HG03378 (cell line): ENCODE data around the gene CFHR2.
"Not testable (repeated sequence)": the region's sequence is repeated elsewhere in the genome, so short reads cannot be mapped to it uniquely, and the experiment has no call there.

Experiments used
- ATAC-seq: cut with Tn5 transposase; IDR thresholded peaks from one replicate; pipeline ENCODE4 v1.9.1; 2021; ENCODE audit warnings: mild to moderate bottlenecking, moderate library complexity; ENCODE audit not compliant: unreplicated experiment

The CFHR2 gene

DNA sequence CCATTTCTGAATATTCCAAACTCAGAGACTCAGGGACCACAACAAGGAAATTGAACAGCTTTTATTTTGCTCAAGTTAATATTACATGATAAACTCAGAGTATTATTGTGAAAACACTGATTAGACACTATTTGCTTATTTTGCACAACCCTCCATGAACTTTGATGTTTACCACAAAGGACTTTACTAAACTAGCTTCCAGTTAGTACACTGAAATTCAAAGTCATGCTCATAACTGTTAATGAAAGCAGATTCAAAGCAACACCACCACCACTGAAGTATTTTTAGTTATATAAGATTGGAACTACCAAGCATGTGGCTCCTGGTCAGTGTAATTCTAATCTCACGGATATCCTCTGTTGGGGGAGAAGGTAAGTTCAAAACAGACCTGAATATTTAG, at the start of gene CFHR2:
CFHR2 (plus strand) TSS at position 171 of the 400 bp plus-strand sequence; CDS start at position 314, 143 bp downstream.
- ATAC-seq = not testable (repeated sequence)

DNA sequence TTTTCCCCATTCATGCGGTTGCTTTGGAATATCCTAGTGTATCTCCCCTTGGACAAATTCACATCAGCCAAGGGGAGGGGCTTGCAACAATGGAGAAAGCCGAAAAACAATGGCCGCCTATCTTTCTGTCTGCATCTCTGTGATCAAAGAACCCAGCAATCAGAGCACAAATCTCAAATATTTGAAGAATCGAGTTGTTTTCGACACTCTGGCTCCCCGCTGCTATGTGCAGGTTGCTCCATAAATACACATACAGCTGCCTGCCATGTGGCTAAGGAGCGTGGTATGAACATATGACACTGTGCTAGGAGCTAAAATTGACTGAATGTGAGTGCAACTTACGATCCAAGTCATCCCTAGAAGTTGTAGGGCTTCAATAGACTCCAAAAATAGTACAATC, 47.2 kb upstream of the CFHR2 start:
- ATAC-seq = no peak

DNA sequence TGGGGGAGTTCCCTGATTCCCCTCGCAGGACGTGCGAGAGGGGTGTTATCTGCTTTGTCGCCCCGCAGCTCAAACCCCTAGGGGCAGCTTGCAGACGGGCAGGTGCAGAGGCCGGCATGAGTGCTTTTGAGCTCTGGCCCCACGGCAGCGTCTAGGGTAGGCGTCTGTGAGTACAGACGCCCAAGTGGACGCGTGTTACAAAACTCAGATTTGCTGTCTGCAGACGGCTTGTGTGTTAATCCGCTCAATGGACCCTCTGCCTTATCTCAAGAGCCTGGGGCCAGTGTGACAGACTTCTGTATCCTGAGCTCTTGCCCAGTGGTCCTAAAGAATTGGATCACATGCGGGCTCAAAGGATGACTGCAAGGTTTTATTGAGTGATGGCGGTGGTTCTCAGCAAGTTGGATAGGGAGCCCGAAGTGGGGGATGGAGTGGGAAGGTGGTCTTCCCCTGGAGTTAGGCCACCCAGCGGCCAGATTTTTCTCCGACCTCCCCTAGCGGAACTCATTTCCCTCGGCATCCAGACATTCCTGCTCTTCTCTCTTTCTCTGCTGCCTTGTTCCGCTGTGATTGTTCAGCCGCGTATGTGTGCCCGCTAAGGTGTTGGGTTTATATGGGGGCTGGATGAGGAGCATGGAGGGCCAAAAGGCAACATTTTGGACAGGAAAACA, 46.2 kb upstream of the CFHR2 start:
- ATAC-seq = no peak

DNA sequence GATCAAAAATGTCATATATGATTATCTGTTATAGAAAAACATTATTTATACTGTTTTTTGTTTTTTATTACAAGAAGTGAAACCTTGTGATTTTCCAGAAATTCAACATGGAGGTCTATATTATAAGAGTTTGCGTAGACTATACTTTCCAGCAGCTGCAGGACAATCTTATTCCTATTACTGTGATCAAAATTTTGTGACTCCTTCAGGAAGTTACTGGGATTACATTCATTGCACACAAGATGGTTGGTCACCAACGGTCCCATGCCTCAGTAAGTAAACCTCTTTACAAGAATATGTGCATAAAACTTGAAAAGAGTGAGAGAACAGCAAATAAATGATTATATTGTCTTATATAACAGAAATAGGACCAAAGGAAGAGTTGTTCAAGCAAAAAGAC, 41.2 kb upstream of the CFHR2 start:
- no peak for ATAC-seq

DNA sequence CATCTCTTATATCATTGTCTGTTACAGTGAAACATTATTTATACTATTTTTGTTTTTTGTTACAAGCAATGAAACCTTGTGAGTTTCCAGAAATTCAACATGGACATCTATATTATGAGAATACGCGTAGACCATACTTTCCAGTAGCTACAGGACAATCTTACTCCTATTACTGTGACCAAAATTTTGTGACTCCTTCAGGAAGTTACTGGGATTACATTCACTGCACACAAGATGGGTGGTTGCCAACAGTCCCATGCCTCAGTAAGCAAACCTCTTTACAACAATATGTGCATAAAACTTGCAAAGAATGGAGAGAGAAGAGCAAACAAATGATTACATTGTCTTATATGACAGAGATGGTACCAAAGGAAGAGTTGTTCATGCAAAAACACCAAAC, 33.3 kb upstream of the CFHR2 start:
- ATAC-seq = no peak

DNA sequence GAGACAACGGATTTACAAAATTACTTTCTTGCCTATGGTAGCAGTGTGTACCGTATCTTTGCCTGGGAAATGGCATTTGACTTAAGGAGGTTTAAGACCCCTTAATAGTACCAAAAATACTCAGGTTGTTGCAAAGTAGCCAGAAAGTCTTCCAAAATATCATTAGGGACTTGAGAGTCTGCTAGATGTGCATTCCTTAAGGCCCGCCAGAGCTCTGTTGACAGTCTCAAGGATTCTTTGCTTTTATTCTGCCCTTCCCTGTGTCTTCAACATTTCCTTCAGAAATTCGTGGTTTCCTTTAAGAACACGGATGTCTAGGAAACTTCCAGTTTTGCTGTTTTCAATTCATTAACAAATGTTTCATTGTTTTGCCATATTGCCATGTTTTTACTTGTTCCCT, 31.3 kb upstream of the CFHR2 start:
- not testable (repeated sequence) for ATAC-seq

DNA sequence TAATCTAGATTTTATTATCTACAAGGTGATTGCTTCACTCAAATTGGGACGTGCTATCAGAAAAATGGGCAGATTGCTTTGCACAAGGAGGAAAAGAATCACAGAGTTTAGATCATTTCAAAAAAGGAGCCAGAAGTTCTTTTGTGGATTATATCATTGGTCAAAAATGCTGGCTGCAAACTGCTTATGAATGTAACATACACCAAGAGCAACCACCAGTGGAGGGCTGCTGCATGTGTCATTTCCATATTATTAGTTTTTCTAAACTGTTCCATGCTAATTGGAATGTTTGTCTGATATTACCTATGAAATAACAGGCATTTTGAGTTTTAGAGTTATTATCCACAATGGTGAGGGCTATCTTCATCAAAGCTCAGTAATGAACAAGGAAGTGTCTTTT, 16.7 kb upstream of the CFHR2 start:
- ATAC-seq = not testable (repeated sequence)

DNA sequence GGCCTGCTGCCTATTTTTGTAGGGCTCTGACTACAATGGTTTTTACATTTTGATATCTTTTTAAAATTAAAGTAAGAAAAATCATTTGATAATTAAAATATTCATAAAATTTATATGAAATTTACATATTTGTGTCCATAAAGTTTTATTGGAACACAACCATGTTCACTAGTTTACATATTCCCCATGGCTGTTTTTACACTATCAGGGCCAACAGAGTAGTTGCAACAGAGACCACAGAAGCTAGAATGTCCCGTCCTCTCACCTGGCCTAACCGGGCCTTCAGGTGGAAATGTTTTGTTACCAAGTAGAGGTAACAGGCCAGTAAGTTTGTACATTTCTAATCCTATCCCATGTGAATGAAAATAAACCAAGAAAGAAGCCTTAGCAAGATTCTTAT, 10.7 kb upstream of the CFHR2 start:
- not testable (repeated sequence) for ATAC-seq

DNA sequence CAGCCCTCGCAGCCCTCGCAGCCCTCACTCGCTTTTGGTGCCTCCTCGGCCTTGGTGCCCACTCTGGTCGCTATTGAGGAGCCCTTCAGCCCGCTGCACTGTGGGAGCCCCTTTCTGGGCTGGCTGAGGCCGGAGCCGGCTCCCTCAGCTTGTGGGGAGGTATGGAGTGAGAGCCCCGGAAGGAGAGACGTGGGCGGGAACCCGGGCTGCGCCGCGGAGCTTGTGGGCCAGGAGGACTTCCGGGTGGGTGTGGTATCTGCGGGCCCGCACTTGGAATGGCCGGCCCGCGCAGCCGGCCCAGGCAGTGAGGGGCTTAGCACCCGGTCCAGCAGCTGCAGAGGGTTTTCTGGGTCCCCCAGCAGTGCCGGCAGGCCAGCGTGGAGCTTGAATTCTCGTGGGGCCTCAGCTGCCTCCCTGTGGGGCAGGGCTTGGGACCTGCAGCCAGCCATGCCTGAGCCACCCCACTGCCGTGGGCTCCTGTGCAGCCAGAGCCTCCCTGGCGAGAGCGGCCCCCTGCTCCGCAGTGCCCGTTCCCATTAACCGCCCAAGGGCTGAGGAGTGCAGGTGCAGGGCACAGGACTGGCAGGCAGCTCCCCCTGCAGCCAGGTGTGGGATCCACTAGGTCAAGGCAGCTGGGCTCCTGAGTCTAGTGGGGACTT, 9.9 kb upstream of the CFHR2 start:
- ATAC-seq = no peak

DNA sequence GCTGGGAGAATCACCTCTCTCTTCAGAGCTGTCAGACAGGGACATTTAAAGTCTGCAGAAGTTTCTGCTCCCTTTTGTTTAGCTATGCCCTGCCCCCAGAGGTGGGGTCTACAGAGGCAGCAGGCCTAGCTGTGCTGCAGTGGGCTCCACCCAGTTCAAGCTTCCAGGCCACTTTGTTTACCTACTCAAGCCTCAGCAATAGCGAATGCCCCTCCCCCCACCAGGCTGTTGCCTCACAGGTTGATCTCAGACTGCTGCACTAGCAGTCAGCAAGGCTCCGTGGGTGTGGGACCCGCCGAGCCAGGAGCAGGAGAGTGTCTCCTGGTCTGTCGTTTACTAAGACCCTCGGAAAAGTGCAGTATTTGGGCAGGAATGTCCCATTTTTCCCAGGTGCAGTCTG, 2.1 kb upstream of the CFHR2 start:
- ATAC-seq = not testable (repeated sequence)

DNA sequence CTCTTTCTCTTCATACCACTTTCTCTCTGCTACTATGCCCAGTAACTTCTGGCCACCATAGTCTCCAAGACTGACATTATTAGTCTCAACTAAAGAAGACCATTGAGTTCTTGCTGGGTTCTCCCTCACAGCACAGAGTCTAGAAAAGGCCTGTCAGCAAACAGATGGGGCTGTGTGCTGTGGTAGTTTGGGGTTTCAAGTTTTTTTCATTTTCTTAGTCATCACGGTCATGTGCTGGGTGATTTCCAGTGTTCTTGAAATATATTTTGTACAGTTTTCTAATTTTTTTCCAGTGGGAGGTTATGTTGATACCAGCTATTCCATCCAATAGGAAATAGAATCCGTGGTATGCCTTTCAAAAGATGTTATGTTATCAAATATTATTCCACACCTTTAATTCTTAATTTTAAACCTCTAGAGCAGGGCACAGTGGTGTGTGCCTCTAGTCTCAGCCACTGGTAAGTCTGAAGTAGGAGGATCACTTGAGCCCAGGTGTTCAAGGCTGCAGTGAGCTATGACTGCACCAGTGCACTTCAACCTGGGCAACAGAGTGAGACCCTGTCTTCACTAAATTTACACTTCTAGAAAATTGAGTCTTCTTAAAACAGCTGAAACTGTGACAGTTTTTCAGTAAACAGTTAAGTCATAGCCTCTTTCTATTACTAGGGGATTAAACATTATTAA, 8.3 kb downstream of the CFHR2 start:
- ATAC-seq = peak; percentile 92

DNA sequence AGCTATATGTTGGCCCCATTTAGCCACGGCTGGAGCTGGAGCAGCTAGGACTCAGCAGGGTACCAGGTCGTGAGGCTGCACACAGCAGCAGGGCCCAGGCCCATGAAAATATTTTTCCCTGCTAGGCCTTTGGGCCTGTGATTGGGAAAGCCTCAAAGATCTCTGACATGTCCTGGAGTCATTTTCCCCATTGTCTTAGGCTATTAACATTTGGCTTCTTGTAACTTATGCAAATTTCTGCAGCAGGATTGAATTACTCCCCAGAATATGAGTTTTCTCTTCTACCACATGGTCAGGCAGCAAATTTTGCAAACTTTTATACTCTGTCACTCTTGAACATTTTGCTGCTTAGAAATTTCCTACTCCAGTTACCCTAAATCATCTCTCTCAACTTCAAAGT, 11.2 kb downstream of the CFHR2 start:
- ATAC-seq = no peak

DNA sequence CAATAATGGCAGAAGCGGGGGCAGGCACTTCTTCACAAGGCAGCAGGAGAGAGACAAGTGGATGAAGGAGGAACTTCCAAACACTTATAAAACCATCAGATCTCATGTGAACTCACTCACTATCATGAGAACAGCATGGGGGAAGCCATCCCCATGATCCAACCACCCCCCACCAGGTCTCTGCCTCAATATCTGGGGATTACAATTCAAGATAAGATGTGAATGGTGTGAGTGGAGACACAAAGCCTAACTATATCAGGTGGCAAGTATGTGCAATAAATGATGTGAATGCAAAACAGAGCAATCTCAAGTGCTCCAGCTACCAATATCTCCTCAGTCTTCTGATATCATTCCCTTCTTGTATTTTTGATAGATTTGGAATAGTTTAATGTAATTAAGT, 12.4 kb downstream of the CFHR2 start:
- ATAC-seq = no peak

DNA sequence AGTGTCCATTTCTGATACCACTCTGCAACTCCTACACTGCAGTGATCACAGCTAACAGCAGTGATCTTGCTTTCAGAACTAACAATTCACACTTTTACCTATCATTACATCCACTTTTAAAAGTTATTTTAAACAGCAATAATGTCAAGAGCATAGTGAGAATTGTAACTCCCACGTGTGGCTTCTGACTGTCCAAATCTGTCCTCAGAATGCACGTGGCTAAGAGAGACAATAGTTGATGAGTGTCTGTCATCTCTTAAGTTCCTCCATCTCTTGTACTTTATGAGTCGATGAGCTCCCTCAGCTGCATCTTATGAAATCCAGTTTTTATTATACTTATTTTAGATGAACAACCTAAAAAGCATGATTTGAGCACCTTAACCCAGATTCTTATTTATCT, 17.3 kb downstream of the CFHR2 start:
- ATAC-seq = peak; percentile 82

DNA sequence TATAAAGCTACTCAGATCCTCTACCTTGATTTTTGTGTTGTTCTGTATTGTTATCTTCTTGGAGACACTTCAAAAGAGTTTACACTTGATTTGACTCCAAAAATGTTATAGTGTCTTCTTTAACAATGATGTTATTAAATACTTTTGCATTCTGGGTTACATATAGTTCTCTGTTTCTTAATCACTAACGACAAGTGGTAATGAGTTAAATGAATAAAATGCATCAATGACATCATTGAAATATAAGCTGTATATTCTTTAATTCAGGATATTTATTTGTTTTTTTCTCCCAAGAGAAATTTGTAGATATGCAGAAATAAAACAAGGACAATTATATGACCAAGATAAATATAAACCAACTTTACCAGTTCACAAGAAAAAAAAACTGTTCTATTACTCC, 26.6 kb downstream of the CFHR2 start:
- ATAC-seq = no peak

DNA sequence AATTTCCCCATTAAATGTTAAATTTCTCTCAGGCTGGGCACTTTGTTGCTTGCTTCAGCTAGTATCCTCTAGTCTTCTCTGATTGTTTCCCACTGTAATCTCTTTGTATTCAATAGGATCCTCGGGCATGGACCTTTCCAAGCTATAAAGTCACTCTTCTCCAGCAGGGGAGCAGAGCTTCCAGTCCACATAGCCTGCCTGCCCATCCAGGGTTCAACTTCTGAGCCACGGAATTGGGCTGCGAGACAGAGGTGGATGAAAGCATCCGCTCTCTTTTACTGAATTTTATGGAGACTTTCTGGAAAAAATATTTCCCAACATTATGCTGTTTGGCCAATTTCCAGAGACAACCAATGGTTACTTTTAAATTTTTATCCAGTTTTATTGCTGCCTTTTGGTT, 32.7 kb downstream of the CFHR2 start:
- ATAC-seq = no peak

DNA sequence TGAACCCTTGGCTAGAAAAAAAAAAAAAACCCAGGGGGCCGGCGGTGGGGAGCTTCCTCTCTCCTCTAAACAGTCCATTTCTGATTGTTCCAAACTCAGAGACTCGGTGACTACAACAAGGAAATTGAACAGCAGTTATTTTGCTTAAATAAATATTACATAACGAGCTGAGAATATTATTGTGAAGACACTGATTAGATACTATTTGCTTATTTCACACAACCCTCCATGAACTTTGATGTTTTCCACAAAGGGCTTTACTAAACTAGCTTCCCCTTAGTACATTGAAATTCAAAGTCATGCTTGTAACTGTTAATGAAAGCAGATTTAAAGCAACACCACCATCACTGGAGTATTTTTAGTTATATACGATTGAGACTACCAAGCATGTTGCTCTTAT, 33.7 kb downstream of the CFHR2 start, which contains the start of gene CFHR5:
CFHR5 (plus strand) TSS at position 279 of the 400 bp plus-strand sequence; CDS start at position 388, 109 bp downstream.
- no peak for ATAC-seq

DNA sequence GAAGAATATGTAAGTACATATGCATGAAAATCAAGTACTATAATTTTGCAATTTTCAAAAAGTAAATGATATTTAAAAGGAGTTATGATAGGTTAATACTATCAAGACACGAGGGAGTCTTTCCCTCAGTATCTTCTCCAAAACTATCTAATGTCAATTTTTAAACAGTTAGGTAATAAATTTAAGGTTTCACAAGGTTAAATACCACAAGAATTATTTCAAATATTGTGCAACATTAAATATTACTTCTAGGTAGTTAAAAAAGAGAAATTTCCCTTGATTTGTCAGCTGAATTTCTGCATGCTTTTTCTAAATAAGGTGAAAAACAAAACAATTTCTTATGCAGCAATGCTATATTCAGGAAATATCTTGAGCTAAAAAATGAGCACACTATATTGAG, 37.3 kb downstream of the CFHR2 start:
- no peak for ATAC-seq

DNA sequence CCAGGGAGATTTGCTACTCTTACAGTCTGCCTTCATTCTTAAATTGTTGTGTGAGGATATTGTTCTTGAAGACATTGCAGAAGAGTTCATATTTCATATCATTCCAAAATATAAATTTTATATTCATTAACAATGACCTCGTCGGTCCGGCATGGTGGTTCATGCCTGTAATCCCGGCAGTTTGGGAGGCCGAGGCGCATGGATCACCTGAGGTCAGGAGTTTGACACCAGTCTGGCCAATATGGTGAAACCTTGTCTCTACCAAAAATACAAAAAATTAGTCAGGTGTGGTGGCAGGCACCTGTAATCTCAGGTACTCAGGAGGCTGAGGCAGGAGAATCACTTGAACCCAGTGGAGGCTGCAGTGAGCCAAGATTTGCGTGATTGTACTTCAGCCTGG, 38.7 kb downstream of the CFHR2 start:
- ATAC-seq = not testable (repeated sequence)

DNA sequence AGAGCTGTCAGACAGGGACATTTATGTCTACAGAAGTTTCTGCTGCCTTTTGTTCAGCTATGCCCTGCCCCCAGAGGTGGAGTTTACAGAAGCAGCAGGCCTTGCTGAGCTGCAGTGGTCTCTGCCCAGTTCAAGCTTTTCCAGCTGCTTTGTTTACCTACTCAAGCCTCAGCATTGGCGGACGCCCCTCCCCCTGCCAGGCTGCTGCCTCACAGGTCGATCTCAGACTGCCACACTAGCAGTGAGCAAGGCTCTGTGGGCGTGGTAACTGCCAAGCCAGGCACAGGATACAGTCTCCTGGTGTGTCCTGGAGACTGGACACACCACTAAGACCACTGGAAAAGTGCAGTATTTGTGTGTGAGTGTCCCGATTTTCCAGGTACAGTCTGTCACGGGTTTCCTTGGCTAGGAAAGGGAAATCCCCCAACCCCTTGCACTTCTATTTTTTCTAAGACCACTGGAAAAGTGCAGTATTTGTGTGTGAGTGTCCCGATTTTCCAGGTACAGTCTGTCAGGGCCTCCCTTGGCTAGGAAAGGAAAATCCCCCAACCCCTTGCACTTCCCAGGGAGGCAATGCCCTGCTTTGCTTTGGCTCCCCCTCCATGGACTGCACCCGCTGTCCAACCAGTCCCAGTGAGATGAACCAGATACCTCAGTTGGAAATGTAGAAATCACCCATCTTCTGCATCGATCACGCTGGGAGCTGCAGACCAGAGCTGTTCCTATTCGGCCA, 48.5 kb downstream of the CFHR2 start:
- not testable (repeated sequence) for ATAC-seq

DNA sequence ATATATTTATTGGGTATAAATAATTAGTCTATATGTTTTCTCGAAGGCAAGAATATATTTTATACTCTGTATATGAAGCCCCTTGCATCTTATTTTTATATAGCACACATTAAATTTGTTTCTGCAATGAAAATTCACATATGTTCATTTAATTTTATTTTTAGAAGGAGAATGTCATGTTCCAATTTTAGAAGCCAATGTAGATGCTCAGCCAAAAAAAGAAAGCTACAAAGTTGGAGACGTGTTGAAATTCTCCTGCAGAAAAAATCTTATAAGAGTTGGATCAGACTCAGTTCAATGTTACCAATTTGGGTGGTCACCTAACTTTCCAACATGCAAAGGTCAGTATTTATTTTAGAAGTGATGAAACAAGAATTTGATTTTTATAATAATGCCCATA, 50.4 kb downstream of the CFHR2 start:
- no peak for ATAC-seq
